Stomach (tissue), 9 donors: ENCODE results near the gene NT5C. TPM values are rescaled to one million over a fixed set of nuclear protein-coding genes. Genes with fewer than 3 reads are reported as not detected.

Experiments used
- DNase-seq, 2 donors: peaks; one replicate each; pipeline versions ENCODE4 v3.0.0 to v3.0.0-alpha.2; 2013 to 2019
- H3K27ac ChIP-seq, 5 donors: fragments of 200-600 bp in 4 of 5; sonication (generic) in 4 of 5; one replicate each; pipeline ENCODE4 v1.5.1; 2013 to 2019; ENCODE audit warnings: mild to moderate bottlenecking in 1 of 5, moderate library complexity in 1 of 5
- H3K27me3 ChIP-seq, 3 donors: fragments of 200-600 bp; sonication (generic); one replicate each; pipeline ENCODE4 v1.5.1; 2017 to 2019; ENCODE audit warnings: mixed run types in 1 of 3
- H3K36me3 ChIP-seq, 4 donors: fragments of 200-600 bp; sonication (generic); 1 replicate in 3 of 4; 2 replicates in 1 of 4; pipeline ENCODE4 v1.5.1; 2016 to 2019
- H3K4me1 ChIP-seq, 4 donors: fragments of 200-600 bp; sonication (generic); one replicate each; pipeline ENCODE4 v1.5.1; 2016 to 2019
- H3K4me3 ChIP-seq, 4 donors: fragments of 200-600 bp; sonication (generic) in 3 of 4; one replicate each; pipeline ENCODE4 v1.5.1; 2016 to 2019; ENCODE audit warnings: mild to moderate bottlenecking in 1 of 4
- H3K9me3 ChIP-seq, 4 donors: fragments of 200-600 bp; sonication (generic); one replicate each; pipeline ENCODE4 v1.5.1; 2016 to 2019
- CTCF ChIP-seq, 7 experiments: fragments of 450-650 bp in 4 of 7; fragments of 200-600 bp in 3 of 7; sonication (generic) in 3 of 7; IDR thresholded peaks; one replicate each; pipeline ENCODE4 v1.5.1; 2016 to 2019; ENCODE audit warnings: antibody characterized with exemption in 7 of 7, control low read depth in 2 of 7, mild to moderate bottlenecking in 1 of 7
- EP300 ChIP-seq: sonication (generic); formaldehyde crosslinking; IDR thresholded peaks from one replicate; pipeline ENCODE4 v1.6.1; 2017; ENCODE audit warnings: antibody characterized with exemption
- POLR2A ChIP-seq, 4 donors: fragments of 450-650 bp; IDR thresholded peaks; one replicate each; pipeline ENCODE4 v1.6.1; 2016; ENCODE audit warnings: antibody characterized with exemption in 4 of 4, control low read depth in 2 of 4, mild to moderate bottlenecking in 1 of 4, moderate library complexity in 1 of 4
- POLR2AphosphoS5 ChIP-seq, 3 donors: sonication (generic); formaldehyde crosslinking; IDR thresholded peaks; one replicate each; pipeline ENCODE4 v1.6.1; 2016; ENCODE audit warnings: antibody characterized with exemption in 3 of 3
- WGBS, 5 donors: extraction: QIAGEN DNeasy Blood & Tissue Kit in 3 of 5; methylation state at CpG; one replicate each; pipeline versions ENCODE4 v1.1.5 to v1.1.7; 2013 to 2018; 5-methylcytosine and 5-hydroxymethylcytosine counted together
- intact Hi-C: fragments of 100-400 bp; cut with DNase I; formaldehyde crosslinking; loops from one replicate; pipeline ENCODE4 v1.15.1; 2023; ENCODE audit warnings: low total_unique reads
- polyA plus RNA-seq, 3 donors: library from polyadenylated mRNA; stranded (reverse); fragments of 200-250 nt; gene quantifications; one replicate each; pipeline ENCODE4 v1.2.3, GENCODE V29; 2013
- total RNA-seq, 5 donors: library from RNA; depleted of rRNA; stranded (reverse); fragments of >200 nt; gene quantifications; one replicate each; pipeline versions ENCODE4 v1.1.0 to v1.2.3, GENCODE V29; 2014 to 2016
- donor health status: healthy with polysubstance abuse.
- donor health status: Bipolar disorder and iron deficiency.
- donor health status: healthy.

The NT5C gene
- total and polyA plus RNA-seq, 8 donors = 24.1 to 472 (median 119) TPM

- H3K9me3 ChIP-seq = no peaks in the 10 kb centered on the region
- intact Hi-C loops = no loop called here
- peak overlapping the region; percentile 82 to 96 (median 93) for H3K4me3 ChIP-seq
- H3K36me3 ChIP-seq = no peaks in the 10 kb centered on the region
- TF ChIP-seq CTCF (IDR thresholded peaks at IDR 0.05) (no peak), POLR2A (IDR thresholded peaks at IDR 0.05) (no peak), EP300 (no peak), POLR2AphosphoS5 (IDR thresholded peaks at IDR 0.05) (no peak)
- H3K27me3 ChIP-seq = no peaks in the 10 kb centered on the region
- peak overlapping the region; percentile 83 to 95 (median 89) for H3K27ac ChIP-seq
- peaks cover 8 to 55% (median 22%) of the 10 kb centered on the region in 4 donors for H3K4me1 ChIP-seq
- DNase-seq = peak in 1 of 2 donors; percentile 58
- WGBS, 5 donors = 0 to 2% (median 0%) methylated on average over 28 to 35 of the region's 35 CpGs
Measured at GRCh38 chr17:75153780-75154194, 22.2 kb upstream of the NT5C start.

- Histone ChIP-seq H3K36me3 (peaks cover 0 to 5% (median 2%) of the 10 kb centered on the region in 4 donors), H3K9me3 (no peaks in the 10 kb centered on the region), H3K27me3 (no peaks in the 10 kb centered on the region), H3K27ac (peak overlapping the region in 3 of 5 donors; percentile 83 to 95 (median 89)), H3K4me1 (peaks cover 8 to 55% (median 24%) of the 10 kb centered on the region in 4 donors), H3K4me3 (peak overlapping the region; percentile 82 to 96 (median 93))
- intact Hi-C loops = no loop called here
- 5 to 8% (median 5%) methylated on average over 28 of the region's 28 CpGs for WGBS, 5 donors
- peak in 1 of 2 donors; percentile 69 for DNase-seq
- no peak for TF ChIP-seq POLR2A (IDR thresholded peaks at IDR 0.05)
- no peak for TF ChIP-seq CTCF (IDR thresholded peaks at IDR 0.05)
- TF ChIP-seq POLR2AphosphoS5 (IDR thresholded peaks at IDR 0.05) = no peak
- TF ChIP-seq EP300 = no peak
Measured at GRCh38 chr17:75152922-75153779, 21.6 kb upstream of the NT5C start.

GRCh38 chr17:75152523-75152921, 21.0 kb upstream of the NT5C start:
- DNase-seq = no peak
- TF ChIP-seq POLR2AphosphoS5 (IDR thresholded peaks at IDR 0.05) = no peak
- TF ChIP-seq CTCF (IDR thresholded peaks at IDR 0.05) = no peak
- TF ChIP-seq EP300 = no peak
- no peak for TF ChIP-seq POLR2A (IDR thresholded peaks at IDR 0.05)
- Histone ChIP-seq H3K4me1 (peaks cover 8 to 59% (median 28%) of the 10 kb centered on the region in 4 donors), H3K27me3 (no peaks in the 10 kb centered on the region), H3K27ac (no peak overlapping the region), H3K9me3 (no peaks in the 10 kb centered on the region), H3K4me3 (peak overlapping the region in 2 of 4 donors; percentile 92 to 96), H3K36me3 (peaks cover 3 to 11% (median 8%) of the 10 kb centered on the region in 4 donors)
- 75 to 87% (median 82%) methylated on average over 6 of the region's 6 CpGs for WGBS, 5 donors
- intact Hi-C loops = no loop called here

GRCh38 chr17:75151930-75152329, 20.4 kb upstream of the NT5C start:
- peaks cover 9 to 17% (median 14%) of the 10 kb centered on the region in 4 donors for H3K36me3 ChIP-seq
- no peak overlapping the region for H3K27ac ChIP-seq
- no peaks in the 10 kb centered on the region for H3K27me3 ChIP-seq
- no peaks in the 10 kb centered on the region for H3K9me3 ChIP-seq
- TF ChIP-seq POLR2A (IDR thresholded peaks at IDR 0.05) = no peak
- no peak for TF ChIP-seq POLR2AphosphoS5 (IDR thresholded peaks at IDR 0.05)
- no peak for TF ChIP-seq EP300
- TF ChIP-seq CTCF (IDR thresholded peaks at IDR 0.05) = no peak
- no peak overlapping the region for H3K4me3 ChIP-seq
- intact Hi-C loops = no loop called here
- WGBS, 5 donors = 85 to 91% (median 90%) methylated on average over 6 of the region's 6 CpGs
- peak in 1 of 2 donors; percentile 39 for DNase-seq
- peaks cover 8 to 61% (median 29%) of the 10 kb centered on the region in 4 donors for H3K4me1 ChIP-seq
